Endodermal cell (in vitro differentiated cells): Measurements from ENCODE around the gene YAP1. TPM values are rescaled to one million over a fixed set of nuclear protein-coding genes. Genes with fewer than 3 reads are reported as not detected.

Source experiments
- DNase-seq: peaks from one replicate; pipeline ENCODE4 v3.0.0-alpha.2; 2017
- H3K27ac ChIP-seq: 2 replicates; pipeline ENCODE4 v1.5.1; 2013; ENCODE audit warnings: mild to moderate bottlenecking, low read depth, low read length, moderate library complexity
- H3K27me3 ChIP-seq: 2 replicates; pipeline ENCODE4 v1.6.1; 2013; ENCODE audit warnings: mild to moderate bottlenecking, low read length, moderate library complexity; ENCODE audit not compliant: insufficient read depth, control insufficient read depth, poor library complexity, severe bottlenecking
- H3K36me3 ChIP-seq: 2 replicates; pipeline ENCODE4 v1.7.0; 2013; ENCODE audit warnings: mild to moderate bottlenecking, low read length, moderate library complexity; ENCODE audit not compliant: control insufficient read depth, insufficient read depth
- H3K4me1 ChIP-seq: one replicate; pipeline ENCODE4 v1.7.0; 2013; ENCODE audit warnings: low read length; ENCODE audit not compliant: control insufficient read depth, insufficient read depth
- H3K4me3 ChIP-seq: 2 replicates; pipeline ENCODE4 v1.5.1; 2013; ENCODE audit warnings: mild to moderate bottlenecking, low read length, moderate library complexity
- H3K9ac ChIP-seq: 2 replicates; pipeline ENCODE4 v1.6.1; 2013; ENCODE audit warnings: mild to moderate bottlenecking, low read length, moderate library complexity; ENCODE audit not compliant: poor library complexity, severe bottlenecking; ENCODE audit errors: extremely low read depth
- H3K9me3 ChIP-seq: 2 replicates; pipeline ENCODE4 v1.6.1; 2013; ENCODE audit warnings: mild to moderate bottlenecking, low read length, moderate library complexity; ENCODE audit not compliant: control insufficient read depth
- H3K27ac Mint-ChIP-seq: 2 replicates; pipeline ENCODE4 v1.8.0; 2020; ENCODE audit warnings: mixed read lengths
- H3K27me3 Mint-ChIP-seq: 2 replicates; pipeline ENCODE4 v1.8.0; 2021; ENCODE audit warnings: mild to moderate bottlenecking, mixed read lengths; ENCODE audit not compliant: insufficient read depth
- H3K36me3 Mint-ChIP-seq: 2 replicates; pipeline ENCODE4 v1.8.0; 2020; ENCODE audit warnings: low read depth, mixed read lengths
- H3K4me1 Mint-ChIP-seq: 2 replicates; pipeline ENCODE4 v1.8.0; 2020; ENCODE audit warnings: mixed read lengths
- H3K4me3 Mint-ChIP-seq: 2 replicates; pipeline ENCODE4 v1.8.0; 2020; ENCODE audit warnings: mild to moderate bottlenecking, moderate library complexity, mixed read lengths
- H3K9me3 Mint-ChIP-seq: 2 replicates; pipeline ENCODE4 v1.8.0; 2020; ENCODE audit warnings: mild to moderate bottlenecking, mixed read lengths
- WGBS, 2 experiments: methylation state at CpG; one replicate each; pipeline versions ENCODE4 v1.1.5 to v1.1.7; 2013; ENCODE audit warnings: missing lambda C conversion rate in 2 of 2, mixed read lengths in 1 of 2; ENCODE audit not compliant: insufficient coverage in 1 of 2, insufficient read length in 1 of 2; 5-methylcytosine and 5-hydroxymethylcytosine counted together
- total RNA-seq, 2 donors: library from RNA; stranded (reverse); fragmentation: NEBNext Ultra II Directional in 1 of 2; extraction: Animal tissue kit (Norgen Biotek cat#: 25700) in 1 of 2; gene quantifications; 2 replicates in 1 of 2; 3 replicates in 1 of 2; pipeline ENCODE4 v1.2.1, GENCODE V29; 2021
- TF ChIP-seq, protein P1 (sequence below): fragments of 200-600 bp; sonication (generic); conservative IDR thresholded peaks from 2 replicates; pipeline ENCODE4 v1.5.0; 2021; ENCODE audit warnings: antibody characterized with exemption, mild to moderate bottlenecking

Gene YAP1
- total RNA-seq, 2 donors from 2014 or later, result 224 to 228 TPM

DNA sequence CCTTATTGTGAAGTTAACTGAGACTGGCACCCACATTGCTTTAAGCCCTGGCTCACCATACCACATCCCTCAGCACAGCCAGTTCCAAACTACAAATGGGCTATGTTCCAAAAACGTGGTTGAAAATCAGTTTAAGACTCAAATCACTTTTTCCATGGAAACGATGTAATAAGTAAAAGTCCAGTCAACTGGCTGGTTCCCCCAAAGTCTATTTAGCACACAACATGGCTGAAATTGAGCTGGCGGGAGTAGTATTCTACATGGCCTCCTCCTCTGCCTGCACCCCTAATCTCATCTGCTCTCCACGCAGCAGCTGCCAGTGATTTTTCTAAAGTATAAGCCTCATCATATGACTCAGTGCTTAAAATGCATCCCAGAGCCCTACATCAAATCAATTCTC is 166.1 kb downstream of the YAP1 start:
- no peaks in the 10 kb centered on the region for H3K36me3 ChIP-seq
- WGBS, 2 experiments, result 89 to 90% methylated on average over 4 of the region's 4 CpGs

DNA sequence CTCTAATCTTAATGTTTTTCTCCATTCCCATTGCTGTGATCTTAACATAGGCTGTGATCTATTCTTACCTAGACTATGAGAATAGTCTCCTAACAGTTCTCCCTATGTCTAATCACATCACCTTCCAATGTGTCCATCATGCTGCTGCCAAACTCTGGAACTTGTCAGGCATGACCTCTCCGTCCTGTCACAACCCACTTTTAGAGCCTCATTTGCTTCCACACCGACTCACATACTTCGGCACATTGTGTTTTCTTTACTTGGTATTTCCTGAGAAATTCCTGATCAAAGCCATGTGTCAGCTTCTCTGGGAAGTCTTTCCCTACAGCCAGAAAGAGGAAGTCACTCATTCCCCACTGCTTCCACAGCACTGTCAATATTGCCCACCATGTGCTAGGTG is 166.5 kb downstream of the YAP1 start:
- Mint-ChIP-seq H3K4me3 (no peak overlapping the region), H3K36me3 (no peaks in the 10 kb centered on the region), H3K27me3 (peaks cover 8% of the 10 kb centered on the region), H3K27ac (no peak overlapping the region), H3K4me1 (peaks cover 25% of the 10 kb centered on the region), H3K9me3 (no peaks in the 10 kb centered on the region)
- H3K4me3 ChIP-seq, result no peak overlapping the region
- no peak overlapping the region for H3K9ac ChIP-seq
- DNase-seq, result no peak
- H3K27me3 ChIP-seq, result peaks cover 7% of the 10 kb centered on the region
- TF ChIP-seq, protein P1, sequence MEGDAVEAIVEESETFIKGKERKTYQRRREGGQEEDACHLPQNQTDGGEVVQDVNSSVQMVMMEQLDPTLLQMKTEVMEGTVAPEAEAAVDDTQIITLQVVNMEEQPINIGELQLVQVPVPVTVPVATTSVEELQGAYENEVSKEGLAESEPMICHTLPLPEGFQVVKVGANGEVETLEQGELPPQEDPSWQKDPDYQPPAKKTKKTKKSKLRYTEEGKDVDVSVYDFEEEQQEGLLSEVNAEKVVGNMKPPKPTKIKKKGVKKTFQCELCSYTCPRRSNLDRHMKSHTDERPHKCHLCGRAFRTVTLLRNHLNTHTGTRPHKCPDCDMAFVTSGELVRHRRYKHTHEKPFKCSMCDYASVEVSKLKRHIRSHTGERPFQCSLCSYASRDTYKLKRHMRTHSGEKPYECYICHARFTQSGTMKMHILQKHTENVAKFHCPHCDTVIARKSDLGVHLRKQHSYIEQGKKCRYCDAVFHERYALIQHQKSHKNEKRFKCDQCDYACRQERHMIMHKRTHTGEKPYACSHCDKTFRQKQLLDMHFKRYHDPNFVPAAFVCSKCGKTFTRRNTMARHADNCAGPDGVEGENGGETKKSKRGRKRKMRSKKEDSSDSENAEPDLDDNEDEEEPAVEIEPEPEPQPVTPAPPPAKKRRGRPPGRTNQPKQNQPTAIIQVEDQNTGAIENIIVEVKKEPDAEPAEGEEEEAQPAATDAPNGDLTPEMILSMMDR, result no peak
- 64 to 90% methylated on average over 3 of the region's 3 CpGs for WGBS, 2 experiments
- H3K4me1 ChIP-seq, result no peaks in the 10 kb centered on the region
- no peak overlapping the region for H3K27ac ChIP-seq
- H3K9me3 ChIP-seq, result no peaks in the 10 kb centered on the region
- no peaks in the 10 kb centered on the region for H3K36me3 ChIP-seq

More for the DNA sequence above, 166.1 kb downstream of the YAP1 start:
- no peaks in the 10 kb centered on the region for H3K36me3 Mint-ChIP-seq
- Histone ChIP-seq H3K4me3 (no peak overlapping the region), H3K27me3 (peaks cover 7% of the 10 kb centered on the region), H3K9ac (no peak overlapping the region), H3K4me1 (no peaks in the 10 kb centered on the region), H3K9me3 (no peaks in the 10 kb centered on the region), H3K27ac (no peak overlapping the region)
- no peaks in the 10 kb centered on the region for H3K9me3 Mint-ChIP-seq
- H3K4me3 Mint-ChIP-seq, result no peak overlapping the region
- no peak overlapping the region for H3K27ac Mint-ChIP-seq
- TF ChIP-seq, protein P1, result no peak
- peaks cover 8% of the 10 kb centered on the region for H3K27me3 Mint-ChIP-seq
- H3K4me1 Mint-ChIP-seq, result peaks cover 25% of the 10 kb centered on the region
- no peak for DNase-seq

DNA sequence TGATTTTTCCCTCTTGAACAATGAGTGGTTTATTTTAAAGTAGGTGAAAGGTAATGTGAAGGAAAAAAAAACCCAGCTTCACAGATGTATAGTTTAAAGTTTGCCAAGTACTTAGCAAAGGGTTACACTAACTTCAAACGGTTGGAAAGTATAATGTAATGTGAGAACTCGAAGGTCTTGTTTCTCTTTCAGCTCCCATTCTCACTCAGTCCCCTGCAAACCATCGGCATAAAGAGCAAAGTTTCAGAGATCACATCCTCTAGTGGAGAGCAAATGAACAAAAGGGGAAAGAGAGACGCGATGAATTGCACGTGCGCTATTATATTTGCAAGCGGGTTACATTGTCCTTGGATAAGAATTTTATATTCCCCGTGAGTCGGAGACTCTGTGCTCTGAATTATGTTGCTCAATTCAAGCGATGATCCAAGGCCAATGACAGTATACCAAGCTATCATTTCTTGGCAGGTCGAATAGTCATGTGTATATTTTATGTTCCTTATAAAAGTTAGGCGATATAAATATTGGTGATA is 169.5 kb downstream of the YAP1 start:
- no peaks in the 10 kb centered on the region for H3K9me3 Mint-ChIP-seq
- H3K27me3 Mint-ChIP-seq, result no peaks in the 10 kb centered on the region
- H3K36me3 ChIP-seq, result no peaks in the 10 kb centered on the region
- H3K4me1 ChIP-seq, result no peaks in the 10 kb centered on the region
- no peak overlapping the region for H3K9ac ChIP-seq
- H3K27me3 ChIP-seq, result no peaks in the 10 kb centered on the region
- no peak for DNase-seq
- no peaks in the 10 kb centered on the region for H3K36me3 Mint-ChIP-seq
- H3K9me3 ChIP-seq, result no peaks in the 10 kb centered on the region
- peaks cover 21% of the 10 kb centered on the region for H3K4me1 Mint-ChIP-seq
- no peak overlapping the region for H3K27ac ChIP-seq
- 55 to 56% methylated on average over 10 to 13 of the region's 13 CpGs for WGBS, 2 experiments
- H3K4me3 ChIP-seq, result no peak overlapping the region
- H3K27ac Mint-ChIP-seq, result no peak overlapping the region
- TF ChIP-seq, protein P1, result no peak
- H3K4me3 Mint-ChIP-seq, result no peak overlapping the region
